Nephron progenitor cell (in vitro differentiated cells): Measurements from ENCODE around the gene KCTD13.
A peak's percentile ranks its signal among the peaks of the same experiment; 100 is the strongest.

Source experiments
- DNase-seq: peaks from one replicate; pipeline ENCODE4 v3.0.0; 2021
- H3K27ac Mint-ChIP-seq: 2 replicates; pipeline ENCODE4 v1.8.0; 2021; ENCODE audit warnings: mild to moderate bottlenecking, moderate library complexity, mixed read lengths
- H3K27me3 Mint-ChIP-seq: 2 replicates; pipeline ENCODE4 v1.8.0; 2021; ENCODE audit warnings: mild to moderate bottlenecking, low read depth, mixed read lengths; ENCODE audit not compliant: poor library complexity
- H3K36me3 Mint-ChIP-seq: 2 replicates; pipeline ENCODE4 v1.8.0; 2021; ENCODE audit warnings: low read depth, mixed read lengths
- H3K4me1 Mint-ChIP-seq: 2 replicates; pipeline ENCODE4 v1.8.0; 2021; ENCODE audit warnings: mixed read lengths
- H3K4me3 Mint-ChIP-seq: 2 replicates; pipeline ENCODE4 v1.8.0; 2021; ENCODE audit warnings: mild to moderate bottlenecking, moderate library complexity, mixed read lengths
- H3K9me3 Mint-ChIP-seq: 2 replicates; pipeline ENCODE4 v1.8.0; 2021; ENCODE audit warnings: mild to moderate bottlenecking, moderate library complexity, mixed read lengths
- TF ChIP-seq, protein P1 (sequence below): fragments of 200-600 bp; sonication (generic); IDR thresholded peaks from 2 replicates; pipeline ENCODE4 v1.5.0; 2021; ENCODE audit warnings: antibody characterized with exemption

KCTD13 gene

DNA sequence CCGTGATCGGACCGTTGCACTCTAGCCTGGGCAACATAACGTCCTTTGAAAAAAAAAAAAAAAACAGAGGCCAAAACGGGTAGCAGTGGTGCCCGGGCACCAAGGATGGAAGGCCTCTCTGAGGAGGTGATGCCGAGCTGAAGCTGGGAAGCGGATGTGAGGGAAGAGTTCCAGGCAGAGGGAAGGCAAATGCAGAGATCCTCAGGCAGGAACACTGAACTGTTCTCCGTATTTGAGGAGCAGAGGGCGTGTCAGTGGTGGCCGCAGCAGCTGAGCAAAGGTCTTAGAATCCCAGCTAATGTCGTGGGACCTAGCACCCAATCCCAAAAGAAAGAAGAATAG, 656 bp upstream of the KCTD13 start:
- peak; percentile 22 for DNase-seq

DNA sequence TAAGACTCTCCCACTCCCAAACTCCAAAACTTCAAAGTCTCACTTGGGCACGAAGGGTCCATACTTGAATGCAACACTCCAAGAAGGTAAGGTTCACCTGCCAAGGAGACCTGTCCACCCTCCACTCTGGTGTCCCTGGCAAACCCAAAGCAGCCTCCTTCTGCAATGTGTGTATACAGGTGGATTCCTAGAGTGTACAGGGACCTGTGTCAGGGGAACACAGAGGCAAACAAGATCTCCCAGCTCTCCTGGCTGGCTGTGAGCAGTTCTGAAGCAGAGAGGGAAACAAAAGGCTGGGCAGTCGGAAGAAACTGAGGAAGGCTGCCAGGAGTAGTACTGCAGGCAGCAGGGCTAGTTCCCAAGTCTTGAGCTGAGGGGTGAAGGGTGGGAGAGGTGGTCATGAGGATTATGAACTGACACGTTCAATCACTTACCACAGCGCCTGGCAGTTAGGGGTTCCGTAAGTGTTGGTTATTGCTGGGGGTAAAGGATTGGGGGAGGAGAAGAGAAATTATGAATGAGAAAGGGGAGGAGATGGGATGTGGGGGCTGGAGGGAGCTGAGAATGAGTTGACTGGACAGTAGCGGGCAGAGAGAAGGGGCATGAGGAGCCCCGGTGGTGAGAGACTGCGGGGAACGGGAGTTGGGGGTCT, 795 bp downstream of the KCTD13 start:
- DNase-seq: no peak
- H3K27ac Mint-ChIP-seq: no peak overlapping the region
- H3K4me1 Mint-ChIP-seq: peaks cover 37% of the 10 kb centered on the region
- peaks cover 30% of the 10 kb centered on the region for H3K36me3 Mint-ChIP-seq
- H3K27me3 Mint-ChIP-seq: peaks cover 4% of the 10 kb centered on the region
- H3K4me3 Mint-ChIP-seq: peak overlapping the region; percentile 98
- no peaks in the 10 kb centered on the region for H3K9me3 Mint-ChIP-seq
- TF ChIP-seq, protein P1, sequence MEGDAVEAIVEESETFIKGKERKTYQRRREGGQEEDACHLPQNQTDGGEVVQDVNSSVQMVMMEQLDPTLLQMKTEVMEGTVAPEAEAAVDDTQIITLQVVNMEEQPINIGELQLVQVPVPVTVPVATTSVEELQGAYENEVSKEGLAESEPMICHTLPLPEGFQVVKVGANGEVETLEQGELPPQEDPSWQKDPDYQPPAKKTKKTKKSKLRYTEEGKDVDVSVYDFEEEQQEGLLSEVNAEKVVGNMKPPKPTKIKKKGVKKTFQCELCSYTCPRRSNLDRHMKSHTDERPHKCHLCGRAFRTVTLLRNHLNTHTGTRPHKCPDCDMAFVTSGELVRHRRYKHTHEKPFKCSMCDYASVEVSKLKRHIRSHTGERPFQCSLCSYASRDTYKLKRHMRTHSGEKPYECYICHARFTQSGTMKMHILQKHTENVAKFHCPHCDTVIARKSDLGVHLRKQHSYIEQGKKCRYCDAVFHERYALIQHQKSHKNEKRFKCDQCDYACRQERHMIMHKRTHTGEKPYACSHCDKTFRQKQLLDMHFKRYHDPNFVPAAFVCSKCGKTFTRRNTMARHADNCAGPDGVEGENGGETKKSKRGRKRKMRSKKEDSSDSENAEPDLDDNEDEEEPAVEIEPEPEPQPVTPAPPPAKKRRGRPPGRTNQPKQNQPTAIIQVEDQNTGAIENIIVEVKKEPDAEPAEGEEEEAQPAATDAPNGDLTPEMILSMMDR: no peak

More for the DNA sequence above, 656 bp upstream of the KCTD13 start:
- Mint-ChIP-seq H3K27ac (peak overlapping the region; percentile 99), H3K4me3 (peak overlapping the region; percentile 98), H3K9me3 (no peaks in the 10 kb centered on the region), H3K36me3 (peaks cover 17% of the 10 kb centered on the region), H3K4me1 (peaks cover 37% of the 10 kb centered on the region), H3K27me3 (no peaks in the 10 kb centered on the region)
- TF ChIP-seq, protein P1: no peak

DNA sequence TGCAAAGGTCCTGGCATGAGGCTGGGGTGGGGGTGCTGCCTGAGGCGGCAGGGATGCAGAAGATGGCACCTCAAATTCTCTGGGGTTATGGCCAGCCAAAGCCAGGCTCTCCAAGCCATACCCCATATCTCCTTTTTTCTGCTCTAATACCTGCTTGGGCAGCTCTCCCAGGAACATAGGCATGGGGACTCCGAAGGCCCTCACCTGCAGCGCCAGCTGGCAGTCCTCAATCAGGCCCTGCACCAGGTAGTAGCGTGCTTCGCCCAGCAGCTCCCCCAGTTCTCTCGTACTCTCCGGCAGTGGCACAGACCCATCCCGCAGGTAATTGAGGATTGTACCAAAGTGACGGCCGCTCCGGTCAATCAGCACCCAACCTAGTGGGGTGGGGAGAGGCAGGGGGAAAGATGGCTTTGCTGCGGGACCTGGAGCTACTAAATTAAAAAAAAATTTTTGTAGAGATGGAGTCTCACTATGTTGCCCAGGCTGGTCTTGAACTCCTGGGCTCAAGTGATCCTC, 3.0 kb downstream of the KCTD13 start:
- no peak overlapping the region for H3K27ac Mint-ChIP-seq
- DNase-seq: no peak
- H3K36me3 Mint-ChIP-seq: peaks cover 40% of the 10 kb centered on the region
- peaks cover 35% of the 10 kb centered on the region for H3K4me1 Mint-ChIP-seq
- no peaks in the 10 kb centered on the region for H3K9me3 Mint-ChIP-seq
- peaks cover 4% of the 10 kb centered on the region for H3K27me3 Mint-ChIP-seq
- TF ChIP-seq, protein P1: no peak
- peak overlapping the region; percentile 16 for H3K4me3 Mint-ChIP-seq

DNA sequence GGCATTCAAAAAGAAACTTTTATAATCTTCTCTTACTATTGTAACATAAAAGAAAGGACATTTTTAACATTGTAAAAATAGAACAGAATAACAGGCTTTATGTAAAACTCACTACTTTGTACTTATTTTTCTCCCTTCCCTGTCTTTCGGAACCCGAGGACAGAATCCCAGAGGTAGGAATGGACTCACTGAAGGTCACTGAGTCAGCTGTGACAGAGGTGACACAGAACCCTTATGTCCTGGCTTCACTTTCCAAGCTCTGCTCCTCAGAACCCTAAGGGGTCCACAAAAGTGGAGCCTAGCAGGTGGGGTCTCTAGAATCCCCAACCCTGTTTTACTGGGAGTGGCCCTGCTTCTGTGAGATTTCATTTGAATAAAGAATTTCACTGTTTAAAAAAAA, 3.7 kb downstream of the KCTD13 start:
- H3K27me3 Mint-ChIP-seq: peaks cover 4% of the 10 kb centered on the region
- peaks cover 46% of the 10 kb centered on the region for H3K36me3 Mint-ChIP-seq
- no peak overlapping the region for H3K4me3 Mint-ChIP-seq
- H3K4me1 Mint-ChIP-seq: peaks cover 28% of the 10 kb centered on the region
- H3K9me3 Mint-ChIP-seq: no peaks in the 10 kb centered on the region
- H3K27ac Mint-ChIP-seq: no peak overlapping the region
- TF ChIP-seq, protein P1: no peak
- DNase-seq: no peak

DNA sequence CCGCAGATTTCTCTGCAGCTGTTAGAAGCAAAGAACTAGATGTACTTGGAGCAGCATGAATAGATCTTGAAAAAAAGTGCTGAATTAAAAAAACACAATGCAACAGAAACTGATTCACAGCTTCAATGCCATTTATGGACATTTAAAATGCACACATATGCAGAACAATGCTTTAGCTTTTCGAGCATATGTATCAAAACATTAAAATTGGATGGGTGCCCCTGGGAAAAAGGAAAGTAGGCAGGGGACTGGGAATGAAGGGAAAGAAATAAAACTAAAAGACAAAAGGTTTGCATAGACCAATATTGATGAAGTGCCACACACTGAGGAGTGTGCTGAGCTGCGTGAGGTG, 5.0 kb downstream of the KCTD13 start:
- H3K36me3 Mint-ChIP-seq: peaks cover 59% of the 10 kb centered on the region
- no peak for DNase-seq
- no peak overlapping the region for H3K4me3 Mint-ChIP-seq
- peak overlapping the region; percentile 78 for H3K27ac Mint-ChIP-seq
- no peaks in the 10 kb centered on the region for H3K9me3 Mint-ChIP-seq
- TF ChIP-seq, protein P1: no peak
- H3K4me1 Mint-ChIP-seq: peaks cover 15% of the 10 kb centered on the region
- peaks cover 4% of the 10 kb centered on the region for H3K27me3 Mint-ChIP-seq
